ENCODE data around the gene SCARB1.

SCARB1 gene

GRCh38 chr12:124758266-124759220 is 105.1 kb downstream of the SCARB1 start:
- H3K4me3 ChIP-seq (ENCODE audit: low read depth, low read length) = no peak overlapping the region
- TF ChIP-seq CTCF (IDR thresholded peaks at IDR 0.05; ENCODE audit: low read depth, low read length) = no peak
- DNase-seq (ENCODE audit: low read depth, low spot score) = no peak
- in situ Hi-C loops (cut with HindIII; ENCODE audit: low sequenced_read_pairs) = no loop called here

GRCh38 chr12:124757329-124757728 is 106.3 kb downstream of the SCARB1 start:
- no peak overlapping the region for H3K4me3 ChIP-seq (ENCODE audit: low read depth, low read length)
- no peak for TF ChIP-seq CTCF (IDR thresholded peaks at IDR 0.05; ENCODE audit: low read depth, low read length)
- in situ Hi-C loops (cut with HindIII; ENCODE audit: low sequenced_read_pairs) = no loop called here
- DNase-seq (ENCODE audit: low read depth, low spot score) = no peak

- in situ Hi-C loops (cut with HindIII; ENCODE audit: low sequenced_read_pairs) = no loop called here
- no peak for TF ChIP-seq CTCF (IDR thresholded peaks at IDR 0.05; ENCODE audit: low read depth, low read length)
- H3K4me3 ChIP-seq (ENCODE audit: low read depth, low read length) = no peak overlapping the region
- DNase-seq (ENCODE audit: low read depth, low spot score) = no peak
These were observed 106.9 kb downstream of the SCARB1 start for GRCh38 chr12:124756760-124757159.

GRCh38 chr12:124756166-124756565 is 107.5 kb downstream of the SCARB1 start:
- no peak for DNase-seq (ENCODE audit: low read depth, low spot score)
- no peak for TF ChIP-seq CTCF (IDR thresholded peaks at IDR 0.05; ENCODE audit: low read depth, low read length)
- no peak overlapping the region for H3K4me3 ChIP-seq (ENCODE audit: low read depth, low read length)
- in situ Hi-C loops (cut with HindIII; ENCODE audit: low sequenced_read_pairs) = no loop called here

GRCh38 chr12:124755801-124756148 is 107.9 kb downstream of the SCARB1 start:
- in situ Hi-C loops (cut with HindIII; ENCODE audit: low sequenced_read_pairs) = no loop called here
- no peak overlapping the region for H3K4me3 ChIP-seq (ENCODE audit: low read depth, low read length)
- DNase-seq (ENCODE audit: low read depth, low spot score) = no peak
- TF ChIP-seq CTCF (IDR thresholded peaks at IDR 0.05; ENCODE audit: low read depth, low read length) = no peak

- H3K4me3 ChIP-seq (ENCODE audit: low read depth, low read length) = no peak overlapping the region
- peak; percentile 87 for DNase-seq (ENCODE audit: low read depth, low spot score)
- in situ Hi-C loops (cut with HindIII; ENCODE audit: low sequenced_read_pairs) = no loop called here
- no peak for TF ChIP-seq CTCF (IDR thresholded peaks at IDR 0.05; ENCODE audit: low read depth, low read length)
These were observed 108.5 kb downstream of the SCARB1 start for GRCh38 chr12:124754949-124755800.

Measured in astrocyte of the spinal cord (primary cell).